Activated CD4-positive, alpha-beta T cell treated with anti-CD3 and anti-CD28 coated beads for 1 hour (primary cell): Measurements from ENCODE around the gene RPIA.
A peak's percentile ranks its signal among the peaks of the same experiment; 100 is the strongest.
"Not testable (repeated sequence)": the region's sequence is repeated elsewhere in the genome, so short reads cannot be mapped to it uniquely, and the experiment has no call there.

Experiments
- DNase-seq: peaks from one replicate; pipeline ENCODE4 v3.0.0-alpha.2; 2020

Gene RPIA

DNA sequence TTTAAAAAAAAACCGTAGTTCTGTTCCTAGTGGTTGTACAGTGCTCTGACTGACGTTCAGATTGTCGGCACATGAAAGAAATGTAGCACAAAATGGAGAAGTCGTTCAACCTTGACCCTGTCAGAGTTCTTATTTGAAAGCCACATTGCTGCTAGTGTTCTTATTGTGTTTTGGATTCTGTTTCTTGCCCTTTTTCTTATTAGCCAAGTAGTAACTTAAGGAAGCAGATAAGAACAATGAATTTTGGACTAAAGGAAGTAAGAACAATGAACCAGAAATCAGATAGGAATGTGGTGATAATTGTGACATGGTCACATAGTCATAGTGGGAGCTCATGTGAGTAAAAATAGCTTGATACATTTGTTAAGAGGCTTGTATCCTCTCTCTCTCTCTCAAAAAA lies 45.9 kb downstream of the RPIA start:
- no peak for DNase-seq

DNA sequence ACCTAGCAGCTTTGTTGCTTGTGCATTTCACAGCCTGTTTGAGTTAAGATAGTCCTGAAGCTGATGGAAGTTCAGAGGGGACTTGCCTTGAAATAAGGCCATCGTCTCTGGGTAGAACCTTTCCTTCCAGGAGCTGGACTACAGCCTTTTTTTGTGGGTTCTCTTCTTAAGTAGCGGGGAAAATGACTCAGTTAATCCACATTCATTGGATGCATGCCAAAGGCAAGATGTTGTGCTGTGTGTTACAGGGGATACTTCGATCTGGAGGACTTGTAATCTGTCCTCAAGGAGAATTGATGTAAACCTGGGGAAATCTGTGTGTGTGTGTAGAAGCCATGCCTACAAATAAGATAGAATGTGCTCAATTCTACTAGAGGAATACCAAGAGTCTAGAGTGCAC lies 46.8 kb downstream of the RPIA start:
- no peak for DNase-seq

DNA sequence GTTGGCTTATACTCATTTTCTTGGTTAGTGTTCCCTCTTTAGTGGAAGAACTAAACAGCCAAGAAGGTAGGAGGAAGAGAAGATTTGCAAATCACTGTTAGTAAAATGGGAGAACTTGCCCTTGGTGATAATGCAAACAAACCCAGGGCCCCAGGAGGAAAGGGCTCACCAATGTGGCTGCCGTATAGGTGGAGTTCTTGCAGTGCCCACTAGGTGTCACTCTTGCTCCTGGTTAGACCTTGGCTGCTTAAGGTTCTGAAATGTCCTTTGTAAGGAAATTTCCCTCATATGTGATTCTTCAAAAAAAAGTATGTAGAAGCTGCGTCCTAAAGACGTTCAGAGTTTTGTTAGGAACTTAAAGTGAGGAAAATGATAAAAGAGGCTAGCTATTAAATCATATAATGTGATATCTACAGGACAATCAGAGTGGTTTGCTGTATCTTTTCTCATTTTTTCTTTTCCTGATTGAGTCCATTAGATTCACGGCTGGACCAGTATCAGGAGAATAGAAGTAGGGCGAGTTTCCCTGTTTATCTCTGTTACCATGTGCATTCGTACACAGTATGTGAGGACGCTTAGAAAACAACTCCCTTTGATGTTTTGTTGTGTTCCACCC lies 48.6 kb downstream of the RPIA start:
- peak; percentile 57 for DNase-seq

DNA sequence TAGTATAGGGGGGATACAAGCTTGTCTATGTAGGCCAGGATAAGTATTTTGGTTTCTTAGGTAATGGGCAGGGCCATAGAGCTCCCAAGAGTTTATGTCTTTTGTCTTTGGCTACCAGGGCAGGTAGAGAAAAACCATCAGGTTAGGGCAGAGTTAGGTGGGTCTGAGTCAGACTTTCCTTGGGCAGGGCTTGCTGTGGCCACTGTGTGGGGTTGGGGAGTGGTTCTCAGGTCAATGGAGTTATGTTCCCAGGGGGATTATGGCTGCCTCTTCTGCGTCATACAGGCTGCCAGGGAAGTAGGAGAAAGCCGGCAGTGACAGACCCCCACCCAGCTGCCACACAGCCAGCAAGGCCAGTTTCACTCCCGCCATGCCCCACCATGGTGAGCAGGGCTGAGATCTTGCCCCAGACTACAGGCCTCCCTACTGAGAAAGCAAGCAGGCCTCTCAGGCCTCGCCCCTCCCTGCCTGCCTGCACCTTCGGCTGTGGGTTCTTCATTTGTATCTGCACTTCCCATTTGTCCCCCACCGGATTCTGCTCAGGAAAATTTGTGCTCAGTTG lies 55.5 kb downstream of the RPIA start:
- DNase-seq: no peak

- no peak for DNase-seq
Measured at GRCh38 chr2:88747990-88748389, 56.5 kb downstream of the RPIA start.

DNA sequence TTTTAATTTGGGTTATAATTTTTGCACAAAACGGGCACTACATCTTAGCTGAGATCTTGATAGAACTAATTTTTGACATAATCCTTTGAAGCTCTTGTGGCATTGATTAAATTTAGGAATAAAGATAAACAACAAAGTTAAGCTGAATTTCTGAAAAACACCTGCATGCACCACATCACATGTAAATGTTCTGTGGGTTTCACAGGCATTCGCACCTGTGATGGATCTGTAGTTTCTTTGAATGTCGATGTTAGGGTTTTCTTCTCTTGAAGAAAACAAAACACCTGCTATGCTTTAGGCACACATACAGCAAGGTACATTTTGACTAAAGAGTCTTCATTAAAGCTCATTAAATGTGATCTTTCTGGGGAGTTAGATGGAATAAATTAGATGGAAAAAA lies 60.3 kb downstream of the RPIA start:
- DNase-seq: no peak

DNA sequence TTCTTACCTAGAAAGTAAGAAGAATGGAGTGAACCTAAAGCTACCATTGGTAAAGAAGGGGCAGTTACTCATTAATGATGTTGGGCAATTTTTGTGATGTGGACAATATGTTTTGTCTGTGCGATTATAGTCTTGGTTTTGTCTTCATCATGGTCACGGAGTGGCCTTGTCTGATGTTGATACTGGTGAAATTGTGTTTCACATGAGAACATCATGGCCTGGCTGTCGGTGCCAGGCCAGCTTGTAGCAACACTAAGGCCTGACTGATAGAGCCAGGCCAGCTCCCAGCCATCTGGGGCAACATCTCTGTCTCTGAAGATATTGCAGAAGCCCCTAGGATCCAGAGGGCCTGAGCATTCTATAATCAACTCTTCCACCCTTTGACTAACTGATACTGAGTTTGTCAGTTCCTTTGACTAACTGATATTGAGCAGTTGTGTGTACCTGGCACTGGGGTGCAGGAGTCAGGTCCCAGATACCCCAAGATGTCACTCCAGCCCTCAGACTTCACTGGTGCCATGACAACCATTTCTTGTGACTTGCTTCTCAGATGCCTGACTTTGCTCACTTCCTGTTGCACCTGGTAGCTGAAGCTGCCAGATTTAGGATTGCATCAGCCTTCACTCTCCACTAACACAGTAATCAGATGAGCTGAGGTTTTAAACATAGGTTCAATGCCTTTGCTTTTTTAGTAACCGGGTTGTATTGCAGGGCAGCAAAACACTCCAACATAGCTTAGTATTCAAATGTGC lies 62.5 kb downstream of the RPIA start:
- DNase-seq: no peak

GRCh38 chr2:88754585-88755320 lies 63.3 kb downstream of the RPIA start:
- no peak for DNase-seq

DNA sequence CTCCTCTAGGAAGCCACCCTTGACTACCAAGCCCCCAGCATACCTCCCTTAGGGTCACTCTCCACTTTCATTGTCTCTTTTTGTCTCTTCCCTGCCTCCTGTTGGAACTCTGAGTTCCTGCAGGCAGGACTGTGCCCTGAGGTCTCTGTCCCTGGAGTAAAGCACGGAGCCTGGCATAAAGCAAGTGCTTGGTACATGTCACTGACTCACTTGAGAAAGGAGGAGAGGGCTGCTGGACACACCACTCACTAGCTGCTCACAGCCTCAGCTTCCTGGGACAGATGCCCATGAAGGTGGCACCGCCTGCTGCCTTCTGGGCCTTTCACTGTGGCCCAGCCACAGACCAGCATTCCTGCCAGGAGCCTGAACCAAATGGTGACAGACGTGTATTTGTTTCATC lies 64.4 kb downstream of the RPIA start:
- no peak for DNase-seq

GRCh38 chr2:88757025-88757424 lies 65.6 kb downstream of the RPIA start:
- DNase-seq: no peak

DNA sequence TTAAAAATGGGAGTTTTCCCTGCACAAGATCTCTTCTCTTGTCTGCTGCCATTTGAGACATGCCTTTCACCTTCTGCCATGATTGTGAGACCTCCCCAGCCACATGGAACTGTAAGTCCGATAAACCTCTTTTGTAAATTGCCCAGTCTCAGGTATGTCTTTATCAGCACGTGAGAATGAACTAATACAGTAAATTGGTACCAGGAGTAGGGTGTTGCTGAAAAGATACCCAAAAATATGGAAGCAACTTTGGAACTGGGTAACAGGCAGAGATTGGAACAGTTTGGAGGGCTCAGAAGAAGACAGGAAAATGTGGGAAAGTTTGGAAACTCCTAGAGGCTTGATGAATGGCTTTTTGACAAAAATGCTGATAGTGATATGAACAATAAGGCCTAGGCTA lies 67.2 kb downstream of the RPIA start:
- not testable (repeated sequence) for DNase-seq

- no peak for DNase-seq
Measured at GRCh38 chr2:88760819-88761598, 69.5 kb downstream of the RPIA start.

DNA sequence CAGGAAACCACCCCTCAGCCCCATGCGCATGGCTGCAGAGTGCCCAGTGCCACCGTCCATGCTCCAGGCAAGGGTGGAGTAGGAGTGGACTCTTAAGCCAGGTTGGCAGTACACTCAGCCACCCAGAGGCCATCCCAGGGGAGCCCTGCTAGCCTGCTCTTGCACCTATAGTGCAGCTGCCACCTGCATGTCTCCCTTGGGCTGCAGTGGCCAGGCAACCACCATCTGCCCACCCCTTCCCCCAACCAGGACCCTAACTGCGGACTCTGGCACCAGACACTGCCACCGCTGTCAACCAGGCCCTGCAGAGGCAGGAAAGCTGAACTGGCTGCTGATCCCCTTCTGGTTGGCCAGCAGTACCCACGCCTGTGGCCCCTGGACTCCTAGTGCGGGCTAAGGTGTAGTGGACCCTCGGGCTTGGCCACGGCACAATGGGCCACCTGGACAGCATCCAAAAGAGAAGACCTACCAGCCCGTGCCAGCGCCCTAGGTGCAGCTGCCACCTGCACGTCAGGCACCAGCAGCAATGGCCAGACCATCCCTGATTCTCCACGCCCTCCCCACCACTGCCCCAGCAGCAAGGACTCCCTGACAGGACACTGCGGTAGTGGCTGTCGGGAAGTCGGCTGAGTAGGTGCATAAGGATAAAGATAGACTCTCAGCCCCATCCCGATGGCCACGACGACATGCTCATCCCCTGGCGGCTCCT lies 72.8 kb downstream of the RPIA start:
- no peak for DNase-seq

DNA sequence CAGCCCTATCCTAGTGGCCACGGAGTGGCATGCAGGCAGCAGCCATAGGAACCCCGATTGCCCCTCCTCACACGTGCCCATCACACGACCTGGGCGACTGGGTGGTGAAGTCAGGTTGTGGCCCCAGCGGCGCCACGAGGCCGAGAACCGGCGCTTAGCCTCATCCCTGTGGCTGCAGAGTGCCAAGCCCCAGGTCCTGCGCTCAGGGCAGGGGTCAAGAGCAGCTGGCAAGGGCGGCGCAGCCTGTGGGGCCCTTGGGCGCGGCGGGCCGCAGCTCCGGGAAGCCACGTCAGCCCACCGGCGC lies 73.3 kb downstream of the RPIA start:
- DNase-seq: no peak

DNA sequence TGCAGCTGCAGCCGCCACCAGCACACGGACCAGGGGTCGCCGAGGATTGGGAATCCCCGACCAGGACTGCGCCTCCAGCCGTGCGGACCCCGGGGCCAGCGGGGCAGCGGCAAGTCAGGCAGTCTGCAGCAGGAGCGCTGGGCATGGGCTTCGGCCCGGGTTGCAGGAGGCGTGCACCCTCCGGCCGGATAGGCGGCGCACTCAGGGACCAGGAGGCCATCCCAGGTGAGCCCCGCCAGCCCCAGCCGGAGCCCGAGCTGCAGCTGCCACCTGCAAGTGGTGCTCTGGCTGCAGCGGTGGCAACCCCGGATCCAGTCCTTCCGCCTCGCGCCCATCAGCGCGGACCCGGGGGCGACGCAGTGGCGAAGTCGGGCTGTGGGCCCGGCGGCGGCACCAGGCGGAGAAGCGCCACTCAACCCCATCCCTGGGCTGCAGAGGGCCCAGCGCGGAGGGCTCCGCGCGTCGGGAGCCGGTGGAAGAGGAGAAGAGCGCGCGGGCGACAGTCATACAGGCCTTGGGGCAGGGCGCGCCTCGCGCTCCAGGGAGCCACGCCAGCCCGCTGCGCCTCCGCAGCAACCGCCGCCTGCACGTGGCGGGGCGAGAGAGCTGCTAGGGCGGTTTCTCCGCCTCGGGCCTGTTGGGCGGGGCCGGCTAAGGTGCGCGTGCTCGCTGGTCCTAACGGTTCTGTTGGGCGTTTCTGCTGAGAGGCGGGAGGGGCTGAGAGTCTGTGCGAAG lies 73.8 kb downstream of the RPIA start:
- no peak for DNase-seq

- DNase-seq: not testable (repeated sequence)
Measured at GRCh38 chr2:88765889-88766481, 74.5 kb downstream of the RPIA start.

- no peak for DNase-seq
Measured at GRCh38 chr2:88770016-88770415, 78.5 kb downstream of the RPIA start.

DNA sequence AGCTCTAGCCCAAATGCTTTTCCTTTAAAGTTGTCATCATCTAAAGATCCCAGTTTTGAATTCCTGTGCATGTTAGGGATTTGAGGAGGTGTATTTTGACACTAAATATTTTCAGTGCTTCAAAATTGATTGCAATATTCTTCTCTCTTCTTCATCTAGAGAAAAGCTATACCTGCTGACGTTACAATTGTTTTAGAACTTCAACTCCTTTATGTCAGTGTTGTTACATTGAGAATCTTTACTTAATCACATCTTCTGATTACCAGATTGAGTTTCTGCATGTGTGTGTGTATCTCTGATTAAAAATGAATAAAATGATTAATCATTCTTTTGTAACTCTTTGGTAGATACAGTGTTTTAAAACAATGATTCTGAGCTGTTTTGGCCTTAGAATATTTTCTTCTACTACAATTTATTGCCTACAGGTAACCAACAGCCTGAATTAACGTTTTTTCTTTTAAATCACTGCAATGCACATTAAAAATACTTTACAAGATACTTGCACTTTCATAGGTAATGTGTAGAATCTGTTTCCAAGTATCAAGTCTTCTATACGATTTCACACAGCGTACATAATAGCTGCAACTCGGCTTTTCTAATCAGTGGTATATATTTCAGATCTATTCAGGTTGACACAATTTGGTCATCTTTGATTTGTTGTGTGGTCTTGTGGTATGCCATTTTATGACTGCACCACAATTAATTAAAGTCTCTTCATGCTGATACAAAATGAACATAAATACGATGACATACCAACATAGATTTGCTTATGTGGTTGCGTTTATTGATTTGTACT lies 82.0 kb downstream of the RPIA start:
- DNase-seq: not testable (repeated sequence)

- not testable (repeated sequence) for DNase-seq
Measured at GRCh38 chr2:88789213-88789612, 97.7 kb downstream of the RPIA start.

GRCh38 chr2:88795932-88796331 lies 104.5 kb downstream of the RPIA start:
- DNase-seq: not testable (repeated sequence)
